Right lobe of liver (tissue), 6 donors: ENCODE measurements around the gene ARHGAP22. TPM values are rescaled to one million over a fixed set of nuclear protein-coding genes. Genes with fewer than 3 reads are reported as not detected.

Experiments used
- ATAC-seq, 4 donors: fragments of 200-7000 bp; cut with Tn5 transposase; one replicate each; pipeline ENCODE4 v1.9.1; 2020; ENCODE audit warnings: mild to moderate bottlenecking in 4 of 4, moderate library complexity in 4 of 4
- DNase-seq, 3 donors: peaks; one replicate each; pipeline ENCODE4 v3.0.0-alpha.2; 2020
- H3K27ac ChIP-seq, 3 donors: fragments of 200-600 bp; one replicate each; pipeline ENCODE4 v1.8.0; 2022
- H3K27me3 ChIP-seq, 2 donors: fragments of 200-600 bp; one replicate each; pipeline ENCODE4 v1.8.0; 2022
- H3K36me3 ChIP-seq, 4 donors: fragments of 200-600 bp; sonication (generic) in 1 of 4; one replicate each; pipeline versions ENCODE4 v1.5.1 to v1.8.0; 2017 to 2022; ENCODE audit warnings: control low read depth in 1 of 4
- H3K4me1 ChIP-seq, 4 donors: fragments of 200-600 bp; sonication (generic) in 1 of 4; one replicate each; pipeline versions ENCODE4 v1.5.1 to v1.8.0; 2017 to 2022; ENCODE audit warnings: control low read depth in 1 of 4
- H3K4me3 ChIP-seq, 3 donors: fragments of 200-600 bp; one replicate each; pipeline ENCODE4 v1.8.0; 2022
- H3K9me3 ChIP-seq, 4 donors: fragments of 200-600 bp; sonication (generic) in 1 of 4; one replicate each; pipeline versions ENCODE4 v1.5.1 to v1.8.0; 2017 to 2022; ENCODE audit warnings: control low read depth in 1 of 4
- CTCF ChIP-seq, 4 donors: fragments of 200-600 bp in 3 of 4; fragments of 450-650 bp in 1 of 4; IDR thresholded peaks; one replicate each; pipeline versions ENCODE4 v1.5.1 to v1.8.0; 2016 to 2022; ENCODE audit warnings: antibody characterized with exemption in 4 of 4, mild to moderate bottlenecking in 2 of 4
- POLR2A ChIP-seq: fragments of 450-650 bp; IDR thresholded peaks from one replicate; pipeline ENCODE4 v1.6.1; 2017; ENCODE audit warnings: antibody characterized with exemption, mild to moderate bottlenecking
- WGBS: methylation state at CpG from one replicate; pipeline ENCODE4 v1.1.6; 2018; ENCODE audit warnings: low coverage, low lambda C conversion rate; ENCODE audit not compliant: insufficient coverage; ENCODE audit errors: missing lambda C conversion rate; 5-methylcytosine and 5-hydroxymethylcytosine counted together
- intact Hi-C, 2 donors: fragments of 100-400 bp; cut with DNase I; formaldehyde crosslinking; loops; one replicate each; pipeline versions ENCODE4 v1.11.2 to v1.14.1; 2022
- total RNA-seq, 6 experiments: library from RNA; depleted of rRNA in 2 of 6; stranded (reverse); fragments of >200 nt in 2 of 6; fragmentation: NEBNext Ultra II Directional in 3 of 6; extraction: Animal tissue kit (Norgen Biotek cat#: 25700) in 3 of 6; gene quantifications; one replicate each; pipeline versions ENCODE4 v1.1.0 to v1.2.4, GENCODE V29; 2016 to 2023
- donor health status: DM: no; HTN: yes; CAD: no.
- donor health status: DM: no; HTN: no; CAD: no.
- donor health status: DM: no; HTN: no; CAD: no.
- donor health status: DM: no; HTN: yes; CAD: no.
- donor health status: DM: no; HTN: yes; CAD: no.

Gene ARHGAP22
- total RNA-seq, 6 experiments from 2014 or later: 0.22 to 3.6 (median 0.64) TPM

- no peaks in the 10 kb centered on the region for H3K4me1 ChIP-seq
- no peaks in the 10 kb centered on the region for H3K36me3 ChIP-seq
- DNase-seq: no peak
- no peak for ATAC-seq
- no peak overlapping the region for H3K27ac ChIP-seq
- no peak overlapping the region for H3K4me3 ChIP-seq
- H3K27me3 ChIP-seq: no peaks in the 10 kb centered on the region
- H3K9me3 ChIP-seq: no peaks in the 10 kb centered on the region
- WGBS: 29% methylated on average over 1 of the region's 4 CpGs
- intact Hi-C loops: no loop called here
- TF ChIP-seq CTCF (IDR thresholded peaks at IDR 0.05) (no peak), POLR2A (no peak)
These were observed 6.3 kb upstream of the ARHGAP22 start for GRCh38 chr10:48611133-48611532.

DNA sequence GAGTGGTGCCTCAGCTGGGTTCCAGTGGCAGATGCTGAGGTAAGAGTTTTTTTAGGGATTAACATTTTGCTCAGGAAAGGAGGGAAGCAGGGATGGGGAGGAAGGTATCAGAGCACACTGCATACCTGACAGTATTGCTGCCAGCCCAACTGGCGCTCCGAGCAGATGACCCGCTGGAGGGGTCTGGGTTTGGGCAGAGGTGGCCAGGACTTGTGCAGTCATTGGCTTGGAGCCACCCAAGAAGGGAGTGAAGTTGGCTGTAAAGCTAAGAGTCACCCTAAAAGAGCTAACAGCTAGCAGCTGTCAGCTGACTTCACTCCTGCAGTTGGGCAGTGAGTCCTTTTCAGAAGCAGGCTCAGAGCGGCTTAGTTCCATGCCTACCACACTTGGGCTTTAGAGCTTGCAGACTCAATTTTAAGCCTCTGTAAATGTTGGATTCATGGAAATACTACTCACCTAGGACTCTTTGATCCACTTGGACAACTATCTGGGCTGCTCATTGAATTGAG lies 5.8 kb upstream of the ARHGAP22 start:
- no peak overlapping the region for H3K4me3 ChIP-seq
- no peak for DNase-seq
- H3K36me3 ChIP-seq: no peaks in the 10 kb centered on the region
- ATAC-seq: no peak
- intact Hi-C loops: no loop called here
- no peaks in the 10 kb centered on the region for H3K4me1 ChIP-seq
- no peak overlapping the region for H3K27ac ChIP-seq
- no peaks in the 10 kb centered on the region for H3K9me3 ChIP-seq
- 60% methylated on average over 1 of the region's 4 CpGs for WGBS
- TF ChIP-seq CTCF (IDR thresholded peaks at IDR 0.05) (no peak), POLR2A (no peak)
- H3K27me3 ChIP-seq: no peaks in the 10 kb centered on the region

DNA sequence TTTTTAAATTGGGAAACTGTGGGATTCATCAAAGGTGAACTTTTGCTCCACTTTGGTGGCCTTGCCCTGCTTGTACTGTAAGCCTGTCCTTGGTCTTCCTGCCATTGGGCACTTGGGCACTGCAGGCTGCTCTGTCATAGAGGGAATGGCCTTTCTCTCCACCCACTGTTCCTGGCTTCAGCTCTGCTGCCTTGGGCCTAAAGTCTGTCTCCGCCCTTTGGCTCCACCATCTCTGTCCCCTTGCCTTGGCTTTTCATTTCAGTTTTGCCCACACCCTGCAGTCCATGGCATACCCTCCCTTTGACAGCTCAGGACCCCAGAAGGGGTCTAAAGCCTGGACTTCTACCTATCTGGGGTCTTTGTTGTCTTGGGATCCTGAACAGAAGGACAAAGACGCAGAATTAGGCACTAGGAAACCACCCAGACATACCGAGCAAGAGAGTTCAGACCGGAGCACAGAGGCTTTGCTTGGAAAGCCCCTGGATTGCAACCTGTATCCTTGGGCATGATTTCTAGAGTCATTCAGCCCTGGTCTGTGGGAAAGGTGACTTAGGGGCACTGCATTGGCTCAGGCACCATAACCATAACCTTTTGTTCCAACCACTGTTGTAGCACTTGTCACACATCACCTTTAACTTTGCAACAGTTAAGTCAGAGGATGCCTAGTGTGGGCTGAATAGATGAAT lies 5.2 kb upstream of the ARHGAP22 start:
- intact Hi-C loops: no loop called here

DNA sequence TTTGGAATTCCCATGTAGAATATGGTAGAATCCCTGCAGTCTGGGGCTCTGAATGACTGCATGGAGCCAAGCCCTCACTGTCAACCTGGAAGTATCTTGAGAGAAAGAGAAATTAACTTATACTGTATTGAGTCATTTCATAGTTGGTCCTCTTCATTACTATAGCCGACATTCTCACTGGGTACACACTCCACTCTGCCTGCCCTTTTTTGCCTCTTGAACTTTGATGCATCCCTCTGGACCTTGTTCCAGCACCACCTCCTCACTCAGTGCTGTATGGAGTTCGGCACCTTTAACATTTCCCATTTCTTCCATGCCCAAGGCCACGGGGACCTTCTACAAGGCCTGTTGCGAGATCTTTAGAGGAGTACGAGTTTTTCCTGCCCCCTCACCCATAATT lies 4.6 kb upstream of the ARHGAP22 start:
- DNase-seq: peak in 1 of 3 donors; percentile 18
- no peak overlapping the region for H3K4me3 ChIP-seq
- H3K9me3 ChIP-seq: no peaks in the 10 kb centered on the region
- peaks cover 0 to 5% (median 0%) of the 10 kb centered on the region in 4 donors for H3K4me1 ChIP-seq
- intact Hi-C loops: no loop called here
- H3K27me3 ChIP-seq: peaks cover 0 to under 1% of the 10 kb centered on the region in 2 donors
- 50% methylated on average over 5 of the region's 5 CpGs for WGBS
- TF ChIP-seq POLR2A: no peak
- ATAC-seq: no peak
- no peaks in the 10 kb centered on the region for H3K36me3 ChIP-seq
- H3K27ac ChIP-seq: no peak overlapping the region

More for the DNA sequence above, 5.2 kb upstream of the ARHGAP22 start:
- Histone ChIP-seq H3K27ac (no peak overlapping the region), H3K4me3 (no peak overlapping the region), H3K36me3 (no peaks in the 10 kb centered on the region), H3K9me3 (no peaks in the 10 kb centered on the region), H3K4me1 (no peaks in the 10 kb centered on the region), H3K27me3 (no peaks in the 10 kb centered on the region)
- ATAC-seq: no peak
- 85% methylated on average over 4 of the region's 4 CpGs for WGBS
- no peak for TF ChIP-seq CTCF (IDR thresholded peaks at IDR 0.05)
- no peak for TF ChIP-seq POLR2A
- DNase-seq: peak in 1 of 3 donors; percentile 24

GRCh38 chr10:48608976-48609375 lies 4.1 kb upstream of the ARHGAP22 start:
- Histone ChIP-seq H3K27ac (no peak overlapping the region), H3K4me3 (no peak overlapping the region), H3K27me3 (peaks cover 0 to 5% of the 10 kb centered on the region in 2 donors), H3K36me3 (no peaks in the 10 kb centered on the region), H3K4me1 (peaks cover 0 to 5% (median 0%) of the 10 kb centered on the region in 4 donors), H3K9me3 (no peaks in the 10 kb centered on the region)
- TF ChIP-seq CTCF (IDR thresholded peaks at IDR 0.05) (no peak), POLR2A (no peak)
- intact Hi-C loops: no loop called here
- DNase-seq: no peak
- ATAC-seq: no peak
